GM23248 (cell line): Measurements from ENCODE around the gene NPIPB2.
"Not testable (repeated sequence)": the region's sequence is repeated elsewhere in the genome, so short reads cannot be mapped to it uniquely, and the experiment has no call there.

Source experiments
- EZH2 ChIP-seq: fragments of 200-600 bp; sonication (generic); IDR thresholded peaks from 2 replicates; pipeline ENCODE4 v1.6.1; 2018; ENCODE audit warnings: antibody characterized with exemption, mild to moderate bottlenecking; ENCODE audit not compliant: insufficient read depth, poor library complexity, severe bottlenecking
- EZH2phosphoT487 ChIP-seq: fragments of 200-600 bp; sonication (generic); IDR thresholded peaks from 2 replicates; pipeline ENCODE4 v1.6.1; 2018; ENCODE audit warnings: antibody characterized with exemption, moderate library complexity, mild to moderate bottlenecking, low read depth; ENCODE audit not compliant: insufficient read depth

- TF ChIP-seq EZH2phosphoT487, EZH2: not testable (repeated sequence)
Observed at GRCh38 chr16:11941945-11942344, at the start of gene NPIPB2.
